HG03442 (cell line): ENCODE data around the gene SUSD5.
"Not testable (repeated sequence)": the region's sequence is repeated elsewhere in the genome, so short reads cannot be mapped to it uniquely, and the experiment has no call there.

Experiments
- ATAC-seq: cut with Tn5 transposase; IDR thresholded peaks from one replicate; pipeline ENCODE4 v1.9.1; 2021; ENCODE audit warnings: mild to moderate bottlenecking, moderate library complexity; ENCODE audit not compliant: unreplicated experiment

The SUSD5 gene

GRCh38 chr3:33196538-33196937 is 22.1 kb downstream of the SUSD5 start:
- no peak for ATAC-seq

GRCh38 chr3:33194303-33194702 is 24.3 kb downstream of the SUSD5 start:
- no peak for ATAC-seq

- no peak for ATAC-seq
These were observed 31.3 kb downstream of the SUSD5 start for GRCh38 chr3:33187368-33187634.

GRCh38 chr3:33186524-33187367 is 31.9 kb downstream of the SUSD5 start:
- no peak for ATAC-seq

- no peak for ATAC-seq
These were observed 33.7 kb downstream of the SUSD5 start for GRCh38 chr3:33184863-33185262.

- not testable (repeated sequence) for ATAC-seq
These were observed 37.0 kb downstream of the SUSD5 start for GRCh38 chr3:33181641-33182040.

GRCh38 chr3:33181229-33181628 is 37.4 kb downstream of the SUSD5 start:
- no peak for ATAC-seq

GRCh38 chr3:33179132-33179531 is 39.5 kb downstream of the SUSD5 start:
- no peak for ATAC-seq

GRCh38 chr3:33174711-33175414 is 43.7 kb downstream of the SUSD5 start:
- ATAC-seq, result no peak

GRCh38 chr3:33174095-33174494 is 44.5 kb downstream of the SUSD5 start:
- ATAC-seq, result no peak

- ATAC-seq, result no peak
These were observed 44.9 kb downstream of the SUSD5 start for GRCh38 chr3:33173672-33174071.

- no peak for ATAC-seq
These were observed 45.5 kb downstream of the SUSD5 start for GRCh38 chr3:33173103-33173502.

- ATAC-seq, result no peak
These were observed 47.0 kb downstream of the SUSD5 start for GRCh38 chr3:33171580-33171979.

GRCh38 chr3:33170531-33170930 is 48.1 kb downstream of the SUSD5 start:
- no peak for ATAC-seq

GRCh38 chr3:33167716-33168336 is 50.8 kb downstream of the SUSD5 start:
- no peak for ATAC-seq

- ATAC-seq, result no peak
These were observed 51.3 kb downstream of the SUSD5 start for GRCh38 chr3:33167284-33167683.

GRCh38 chr3:33166095-33166494 is 52.5 kb downstream of the SUSD5 start:
- no peak for ATAC-seq

- ATAC-seq, result no peak
These were observed 53.2 kb downstream of the SUSD5 start for GRCh38 chr3:33165372-33165771.

- not testable (repeated sequence) for ATAC-seq
These were observed 56.0 kb downstream of the SUSD5 start for GRCh38 chr3:33162621-33163020.

- ATAC-seq, result no peak
These were observed 58.6 kb downstream of the SUSD5 start for GRCh38 chr3:33159981-33160380.

GRCh38 chr3:33159234-33159633 is 59.4 kb downstream of the SUSD5 start:
- no peak for ATAC-seq

GRCh38 chr3:33155301-33155700 is 63.3 kb downstream of the SUSD5 start:
- no peak for ATAC-seq
